ENCODE results near the gene MAPKBP1.

MAPKBP1 gene

DNA sequence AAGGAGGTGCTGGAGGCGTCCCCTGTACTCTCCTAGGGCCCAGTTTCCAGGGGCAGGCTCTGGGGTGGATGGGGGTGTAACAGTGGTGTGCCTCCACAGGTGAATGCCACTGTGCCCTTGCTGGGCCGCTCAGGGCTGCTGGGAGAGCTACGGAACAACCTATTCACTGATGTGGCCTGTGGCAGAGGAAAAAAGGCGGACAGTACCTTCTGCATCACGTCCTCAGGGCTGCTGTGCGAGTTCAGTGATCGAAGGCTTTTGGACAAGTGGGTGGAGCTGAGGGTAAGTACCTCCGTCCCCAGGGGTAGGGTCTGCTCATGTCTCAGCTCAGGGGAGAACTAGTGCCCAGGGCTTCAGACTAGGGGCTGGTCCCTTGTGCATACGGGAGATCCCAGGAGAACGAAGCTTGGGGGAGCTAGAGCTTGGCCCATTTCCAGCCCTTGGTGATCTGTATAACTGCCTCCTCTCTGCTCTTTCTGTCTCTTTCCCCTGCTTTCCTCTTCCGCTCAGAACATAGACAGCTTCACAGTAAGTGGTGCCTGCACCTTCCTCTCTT, 38.6 kb downstream of the MAPKBP1 start:
- Histone ChIP-seq H3K9ac (ENCODE audit: low read length) (no peak overlapping the region), H3K23ac (ENCODE audit: low read length) (no peak overlapping the region), H4K8ac (ENCODE audit: low read depth, low read length) (no peak overlapping the region), H3K4ac (ENCODE audit: low read depth, low read length) (no peak overlapping the region), H2BK12ac (ENCODE audit: low read length) (no peak overlapping the region), H3K36me3 (ENCODE audit: control insufficient read depth in 1 of 2, insufficient read depth in 2 of 2, low read length in 2 of 2) (peaks cover 48 to 49% of the 10 kb centered on the region in 2 experiments), H2BK120ac (ENCODE audit: insufficient read depth, low read length, poor library complexity) (no peak overlapping the region), H3K4me2 (ENCODE audit: low read length) (no peak overlapping the region), H3K79me2 (ENCODE audit: control insufficient read depth, insufficient read depth, low read length, poor library complexity) (no peaks in the 10 kb centered on the region), H3K4me3 (ENCODE audit: low read depth, low read length) (no peak overlapping the region), H3K27me3 (ENCODE audit: insufficient read depth, low read length) (no peaks in the 10 kb centered on the region), H3K4me1 (ENCODE audit: control insufficient read depth in 1 of 2, insufficient read depth in 2 of 2, low read length in 2 of 2) (no peaks in the 10 kb centered on the region), H3K9me3 (ENCODE audit: insufficient read depth, low read depth, low read length) (no peaks in the 10 kb centered on the region), H2AFZ (ENCODE audit: insufficient read depth, low read length, poor library complexity) (no peak overlapping the region), H3K14ac (ENCODE audit: low read length) (no peak overlapping the region), H3K27ac (ENCODE audit: low read depth, low read length) (no peak overlapping the region), H4K12ac (ENCODE audit: low read depth, low read length) (no peak overlapping the region), H3K79me1 (ENCODE audit: low read length) (no peaks in the 10 kb centered on the region), H3K18ac (ENCODE audit: low read length) (no peak overlapping the region), H4K91ac (ENCODE audit: low read depth, low read length) (no peak overlapping the region), H2BK5ac (ENCODE audit: low read depth, low read length, poor library complexity) (no peak overlapping the region), H2AK5ac (ENCODE audit: low read length) (no peak overlapping the region)
- DNase-seq: no peak
- no CpG with 5 or more reads among the region's 11 CpGs for WGBS (ENCODE audit: extremely low coverage, insufficient coverage, insufficient read length)

DNA sequence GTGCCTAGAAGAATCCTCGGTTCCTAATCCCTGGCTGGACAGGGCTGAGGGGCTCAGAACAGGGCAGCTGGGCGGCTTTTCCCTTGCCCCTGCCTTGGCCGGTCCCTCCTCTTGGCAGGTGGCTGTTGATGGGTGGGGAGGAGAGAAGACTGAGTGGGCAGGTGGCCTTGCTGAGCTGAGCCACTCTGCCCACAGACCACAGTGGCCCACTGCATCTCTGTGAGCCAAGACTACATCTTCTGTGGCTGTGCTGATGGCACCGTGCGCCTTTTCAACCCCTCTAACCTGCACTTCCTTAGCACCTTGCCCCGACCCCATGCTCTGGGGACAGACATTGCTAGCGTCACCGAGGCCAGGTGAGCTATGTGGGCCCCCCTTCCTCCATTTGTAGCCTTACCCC, 39.1 kb downstream of the MAPKBP1 start:
- no CpG with 5 or more reads among the region's 8 CpGs for WGBS (ENCODE audit: extremely low coverage, insufficient coverage, insufficient read length)
- H2BK120ac ChIP-seq (ENCODE audit: insufficient read depth, low read length, poor library complexity): no peak overlapping the region

DNA sequence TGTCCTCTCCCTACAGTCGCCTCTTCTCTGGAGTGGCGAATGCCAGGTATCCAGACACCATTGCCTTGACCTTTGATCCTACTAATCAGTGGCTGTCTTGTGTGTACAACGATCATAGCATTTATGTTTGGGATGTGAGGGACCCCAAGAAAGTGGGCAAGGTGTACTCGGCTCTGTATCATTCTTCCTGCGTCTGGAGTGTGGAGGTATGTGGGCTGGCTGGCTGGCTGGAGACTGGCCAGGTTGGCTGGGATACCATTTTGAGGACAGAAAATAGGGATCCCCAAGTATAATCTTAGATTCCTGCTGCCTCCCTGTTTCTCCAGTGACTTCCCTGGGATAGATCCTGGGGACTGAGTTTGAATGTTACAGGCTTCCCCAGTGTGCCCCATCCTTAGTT, 40.2 kb downstream of the MAPKBP1 start:
- H3K4me3 ChIP-seq (ENCODE audit: low read depth, low read length): no peak overlapping the region
- H3K14ac ChIP-seq (ENCODE audit: low read length): no peak overlapping the region
- no peak overlapping the region for H4K8ac ChIP-seq (ENCODE audit: low read depth, low read length)
- H2BK12ac ChIP-seq (ENCODE audit: low read length): no peak overlapping the region
- H3K4me1 ChIP-seq (ENCODE audit: control insufficient read depth in 1 of 2, insufficient read depth in 2 of 2, low read length in 2 of 2): no peaks in the 10 kb centered on the region
- H3K23ac ChIP-seq (ENCODE audit: low read length): no peak overlapping the region
- no peak overlapping the region for H3K27ac ChIP-seq (ENCODE audit: low read depth, low read length)
- H3K4ac ChIP-seq (ENCODE audit: low read depth, low read length): no peak overlapping the region
- H3K27me3 ChIP-seq (ENCODE audit: insufficient read depth, low read length): no peaks in the 10 kb centered on the region
- WGBS (ENCODE audit: extremely low coverage, insufficient coverage, insufficient read length): no CpG with 5 or more reads among the region's 5 CpGs
- H3K79me1 ChIP-seq (ENCODE audit: low read length): no peaks in the 10 kb centered on the region
- H3K4me2 ChIP-seq (ENCODE audit: low read length): no peak overlapping the region
- no peak for DNase-seq
- H2AFZ ChIP-seq (ENCODE audit: insufficient read depth, low read length, poor library complexity): no peak overlapping the region
- H3K9me3 ChIP-seq (ENCODE audit: insufficient read depth, low read depth, low read length): no peaks in the 10 kb centered on the region
- no peak overlapping the region for H3K18ac ChIP-seq (ENCODE audit: low read length)
- no peak overlapping the region for H3K9ac ChIP-seq (ENCODE audit: low read length)
- no peaks in the 10 kb centered on the region for H3K79me2 ChIP-seq (ENCODE audit: control insufficient read depth, insufficient read depth, low read length, poor library complexity)
- peaks cover 63 to 64% of the 10 kb centered on the region in 2 experiments for H3K36me3 ChIP-seq (ENCODE audit: control insufficient read depth in 1 of 2, insufficient read depth in 2 of 2, low read length in 2 of 2)
- no peak overlapping the region for H2BK120ac ChIP-seq (ENCODE audit: insufficient read depth, low read length, poor library complexity)
- no peak overlapping the region for H2BK5ac ChIP-seq (ENCODE audit: low read depth, low read length, poor library complexity)
- H4K91ac ChIP-seq (ENCODE audit: low read depth, low read length): no peak overlapping the region
- H4K12ac ChIP-seq (ENCODE audit: low read depth, low read length): no peak overlapping the region
- no peak overlapping the region for H2AK5ac ChIP-seq (ENCODE audit: low read length)

More for the DNA sequence above, 39.1 kb downstream of the MAPKBP1 start:
- Histone ChIP-seq H2BK5ac (ENCODE audit: low read depth, low read length, poor library complexity) (no peak overlapping the region), H2AFZ (ENCODE audit: insufficient read depth, low read length, poor library complexity) (no peak overlapping the region), H3K14ac (ENCODE audit: low read length) (no peak overlapping the region), H3K79me1 (ENCODE audit: low read length) (no peaks in the 10 kb centered on the region), H4K91ac (ENCODE audit: low read depth, low read length) (no peak overlapping the region), H3K27me3 (ENCODE audit: insufficient read depth, low read length) (no peaks in the 10 kb centered on the region), H3K79me2 (ENCODE audit: control insufficient read depth, insufficient read depth, low read length, poor library complexity) (no peaks in the 10 kb centered on the region), H4K8ac (ENCODE audit: low read depth, low read length) (no peak overlapping the region), H3K4me3 (ENCODE audit: low read depth, low read length) (no peak overlapping the region), H3K18ac (ENCODE audit: low read length) (no peak overlapping the region), H3K9ac (ENCODE audit: low read length) (no peak overlapping the region), H3K4me2 (ENCODE audit: low read length) (no peak overlapping the region), H3K4me1 (ENCODE audit: control insufficient read depth in 1 of 2, insufficient read depth in 2 of 2, low read length in 2 of 2) (no peaks in the 10 kb centered on the region), H3K4ac (ENCODE audit: low read depth, low read length) (no peak overlapping the region), H3K23ac (ENCODE audit: low read length) (no peak overlapping the region), H3K36me3 (ENCODE audit: control insufficient read depth in 1 of 2, insufficient read depth in 2 of 2, low read length in 2 of 2) (peaks cover 53 to 54% of the 10 kb centered on the region in 2 experiments), H3K9me3 (ENCODE audit: insufficient read depth, low read depth, low read length) (no peaks in the 10 kb centered on the region), H2AK5ac (ENCODE audit: low read length) (no peak overlapping the region), H2BK12ac (ENCODE audit: low read length) (no peak overlapping the region), H4K12ac (ENCODE audit: low read depth, low read length) (no peak overlapping the region), H3K27ac (ENCODE audit: low read depth, low read length) (no peak overlapping the region)
- no peak for DNase-seq

DNA sequence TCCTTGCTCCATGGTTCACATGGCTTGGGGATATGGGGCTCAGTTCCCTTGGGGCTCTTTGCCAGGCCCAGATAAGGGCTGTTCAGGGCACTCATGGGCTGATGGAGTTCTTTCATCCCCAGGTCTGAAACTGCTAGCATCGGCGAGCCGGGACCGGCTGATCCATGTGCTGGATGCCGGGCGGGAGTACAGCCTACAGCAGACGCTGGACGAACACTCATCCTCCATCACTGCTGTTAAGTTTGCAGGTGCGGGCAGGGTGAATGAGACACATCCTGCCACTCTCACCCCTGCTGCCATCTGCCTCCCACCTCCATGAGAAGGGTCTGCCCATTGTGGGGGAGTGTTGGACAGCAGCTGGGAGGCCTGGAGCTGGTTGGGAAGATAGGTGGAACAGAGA, 42.5 kb downstream of the MAPKBP1 start:
- Histone ChIP-seq H3K79me2 (ENCODE audit: control insufficient read depth, insufficient read depth, low read length, poor library complexity) (no peaks in the 10 kb centered on the region), H2BK12ac (ENCODE audit: low read length) (no peak overlapping the region), H3K18ac (ENCODE audit: low read length) (no peak overlapping the region), H4K91ac (ENCODE audit: low read depth, low read length) (no peak overlapping the region), H3K27ac (ENCODE audit: low read depth, low read length) (no peak overlapping the region), H3K27me3 (ENCODE audit: insufficient read depth, low read length) (no peaks in the 10 kb centered on the region), H3K79me1 (ENCODE audit: low read length) (no peaks in the 10 kb centered on the region), H2AK5ac (ENCODE audit: low read length) (no peak overlapping the region), H3K36me3 (ENCODE audit: control insufficient read depth in 1 of 2, insufficient read depth in 2 of 2, low read length in 2 of 2) (peaks cover 78 to 80% of the 10 kb centered on the region in 2 experiments), H2BK5ac (ENCODE audit: low read depth, low read length, poor library complexity) (no peak overlapping the region), H3K4me1 (ENCODE audit: control insufficient read depth in 1 of 2, insufficient read depth in 2 of 2, low read length in 2 of 2) (no peaks in the 10 kb centered on the region), H2BK120ac (ENCODE audit: insufficient read depth, low read length, poor library complexity) (no peak overlapping the region), H3K9me3 (ENCODE audit: insufficient read depth, low read depth, low read length) (no peaks in the 10 kb centered on the region), H3K14ac (ENCODE audit: low read length) (no peak overlapping the region), H3K4me2 (ENCODE audit: low read length) (no peak overlapping the region), H4K8ac (ENCODE audit: low read depth, low read length) (no peak overlapping the region), H2AFZ (ENCODE audit: insufficient read depth, low read length, poor library complexity) (no peak overlapping the region), H3K4ac (ENCODE audit: low read depth, low read length) (no peak overlapping the region), H3K4me3 (ENCODE audit: low read depth, low read length) (no peak overlapping the region), H3K9ac (ENCODE audit: low read length) (no peak overlapping the region), H4K12ac (ENCODE audit: low read depth, low read length) (no peak overlapping the region), H3K23ac (ENCODE audit: low read length) (no peak overlapping the region)
- WGBS (ENCODE audit: extremely low coverage, insufficient coverage, insufficient read length): no CpG with 5 or more reads among the region's 9 CpGs
- DNase-seq: no peak

Data from trophoblast cell (in vitro differentiated cells and primary cell).